Liver (tissue), 9 donors: ENCODE measurements around the gene SENP1. TPM values are rescaled to one million over a fixed set of nuclear protein-coding genes. Genes with fewer than 3 reads are reported as not detected.

ENCODE experiments used
- DNase-seq: peaks from one replicate; pipeline ENCODE4 v3.0.0-alpha.2; 2017; ENCODE audit warnings: low spot score
- H3K27ac ChIP-seq, 2 donors: one replicate each; pipeline ENCODE4 v1.7.0; 2013; ENCODE audit warnings: inconsistent platforms in 2 of 2, low read length in 2 of 2, control low read depth in 1 of 2, low read depth in 1 of 2, mild to moderate bottlenecking in 1 of 2
- H3K27me3 ChIP-seq, 4 donors: one replicate each; pipeline versions ENCODE4 v1.6.1 to v1.7.0; 2013; ENCODE audit warnings: low read length in 3 of 4, inconsistent platforms in 1 of 4, mild to moderate bottlenecking in 1 of 4, moderate library complexity in 1 of 4; ENCODE audit not compliant: control insufficient read depth in 4 of 4, insufficient read depth in 4 of 4
- H3K36me3 ChIP-seq, 4 donors: one replicate each; pipeline versions ENCODE4 v1.6.1 to v1.7.0; 2013; ENCODE audit warnings: low read length in 3 of 4, mild to moderate bottlenecking in 3 of 4, low read depth in 1 of 4, moderate library complexity in 1 of 4; ENCODE audit not compliant: control insufficient read depth in 4 of 4, insufficient read depth in 3 of 4
- H3K4me1 ChIP-seq, 4 donors: one replicate each; pipeline versions ENCODE4 v1.6.1 to v1.7.0; 2013; ENCODE audit warnings: low read length in 3 of 4, mild to moderate bottlenecking in 3 of 4, moderate library complexity in 1 of 4; ENCODE audit not compliant: control insufficient read depth in 4 of 4, insufficient read depth in 4 of 4
- H3K4me3 ChIP-seq, 3 donors: one replicate each; pipeline versions ENCODE4 v1.6.1 to v1.7.0; 2013; ENCODE audit warnings: low read length in 3 of 3, control low read depth in 1 of 3, low read depth in 1 of 3, mild to moderate bottlenecking in 1 of 3
- H3K9ac ChIP-seq, 2 donors: one replicate each; pipeline ENCODE4 v1.7.0; 2013; ENCODE audit warnings: low read length in 2 of 2, mild to moderate bottlenecking in 2 of 2, moderate library complexity in 2 of 2, control low read depth in 1 of 2, low read depth in 1 of 2
- H3K9me3 ChIP-seq, 4 donors: one replicate each; pipeline versions ENCODE4 v1.6.1 to v1.7.0; 2013; ENCODE audit warnings: low read length in 3 of 4; ENCODE audit not compliant: control insufficient read depth in 4 of 4
- EGR1 ChIP-seq, 2 donors: IDR thresholded peaks; 2 replicates each; pipeline ENCODE4 v1.6.1; 2016 to 2018; ENCODE audit warnings: antibody characterized with exemption in 2 of 2, low read depth in 2 of 2
- FOXA1 ChIP-seq: IDR thresholded peaks from 2 replicates; pipeline ENCODE4 v1.6.1; 2016; ENCODE audit warnings: antibody characterized with exemption
- GABPA ChIP-seq, 2 donors: IDR thresholded peaks in 1 of 2; conservative IDR thresholded peaks in 1 of 2; 2 replicates each; pipeline ENCODE4 v1.6.1; 2016; ENCODE audit warnings: antibody characterized with exemption in 2 of 2, mild to moderate bottlenecking in 1 of 2, moderate library complexity in 1 of 2
- HNF4A ChIP-seq, 2 donors: conservative IDR thresholded peaks; 2 replicates each; pipeline ENCODE4 v1.6.1; 2016; ENCODE audit warnings: antibody characterized with exemption in 2 of 2, mild to moderate bottlenecking in 2 of 2
- HNF4G ChIP-seq: IDR thresholded peaks from 2 replicates; pipeline ENCODE4 v1.6.1; 2016; ENCODE audit warnings: antibody characterized with exemption
- JUND ChIP-seq, 2 donors: IDR thresholded peaks; 2 replicates each; pipeline ENCODE4 v1.6.1; 2016; ENCODE audit warnings: antibody characterized with exemption in 2 of 2
- NR2F2 ChIP-seq: IDR thresholded peaks from 2 replicates; pipeline ENCODE4 v1.6.1; 2016; ENCODE audit warnings: antibody characterized with exemption
- RAD21 ChIP-seq, 2 donors: IDR thresholded peaks; 2 replicates each; pipeline ENCODE4 v1.6.1; 2016; ENCODE audit warnings: antibody characterized with exemption in 2 of 2, mild to moderate bottlenecking in 2 of 2
- SP1 ChIP-seq: IDR thresholded peaks from 2 replicates; pipeline ENCODE4 v1.6.1; 2018; ENCODE audit warnings: antibody characterized with exemption, mild to moderate bottlenecking
- TAF1 ChIP-seq: conservative IDR thresholded peaks from 2 replicates; pipeline ENCODE4 v1.6.1; 2016; ENCODE audit warnings: antibody characterized with exemption, mild to moderate bottlenecking
- WGBS: extraction: QIAGEN DNeasy Blood & Tissue Kit; methylation state at CpG from one replicate; pipeline ENCODE4 v1.1.7; 2013; 5-methylcytosine and 5-hydroxymethylcytosine counted together
- polyA plus RNA-seq, 2 donors: library from polyadenylated mRNA; stranded (reverse) in 1 of 2; unstranded in 1 of 2; fragments of 200-250 nt in 1 of 2; fragments of >200 nt in 1 of 2; fragmentation: Nextera tagmentation in 1 of 2; extraction: Ambion mirVana in 1 of 2; gene quantifications; one replicate each; pipeline versions ENCODE4 v1.2.1 to v1.2.3, GENCODE V29; 2013 to 2015
- total RNA-seq, 2 donors: library from RNA; depleted of rRNA; stranded (reverse); fragments of >200 nt; gene quantifications; one replicate each; pipeline ENCODE4 v1.2.3, GENCODE V29; 2014
- TF ChIP-seq, protein P1 (sequence below): IDR thresholded peaks from 2 replicates; pipeline ENCODE4 v1.6.1; 2016; ENCODE audit warnings: antibody characterized with exemption
- TF ChIP-seq, protein P2 (sequence below): IDR thresholded peaks from 2 replicates; pipeline ENCODE4 v1.6.1; 2016; ENCODE audit warnings: antibody characterized with exemption
- donor health status: healthy.
- donor health status: healthy.
- donor health status: healthy.
- donor health status: healthy.
- donor health status: healthy.

The SENP1 gene
- total and polyA plus RNA-seq, 4 donors, result 1.4 to 11.7 (median 4.2) TPM

GRCh38 chr12:48131517-48131916 lies 25.6 kb upstream of the SENP1 start:
- no peak for TF ChIP-seq GABPA (IDR thresholded peaks at IDR 0.05 in 1 of 2, conservative IDR thresholded peaks at IDR 0.05 in 1 of 2)
- TF ChIP-seq HNF4G, result no peak
- TF ChIP-seq, protein P1, sequence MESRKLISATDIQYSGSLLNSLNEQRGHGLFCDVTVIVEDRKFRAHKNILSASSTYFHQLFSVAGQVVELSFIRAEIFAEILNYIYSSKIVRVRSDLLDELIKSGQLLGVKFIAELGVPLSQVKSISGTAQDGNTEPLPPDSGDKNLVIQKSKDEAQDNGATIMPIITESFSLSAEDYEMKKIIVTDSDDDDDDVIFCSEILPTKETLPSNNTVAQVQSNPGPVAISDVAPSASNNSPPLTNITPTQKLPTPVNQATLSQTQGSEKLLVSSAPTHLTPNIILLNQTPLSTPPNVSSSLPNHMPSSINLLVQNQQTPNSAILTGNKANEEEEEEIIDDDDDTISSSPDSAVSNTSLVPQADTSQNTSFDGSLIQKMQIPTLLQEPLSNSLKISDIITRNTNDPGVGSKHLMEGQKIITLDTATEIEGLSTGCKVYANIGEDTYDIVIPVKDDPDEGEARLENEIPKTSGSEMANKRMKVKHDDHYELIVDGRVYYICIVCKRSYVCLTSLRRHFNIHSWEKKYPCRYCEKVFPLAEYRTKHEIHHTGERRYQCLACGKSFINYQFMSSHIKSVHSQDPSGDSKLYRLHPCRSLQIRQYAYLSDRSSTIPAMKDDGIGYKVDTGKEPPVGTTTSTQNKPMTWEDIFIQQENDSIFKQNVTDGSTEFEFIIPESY, result no peak
- no peak for TF ChIP-seq SP1
- TF ChIP-seq HNF4A (conservative IDR thresholded peaks at IDR 0.05), result no peak
- no peak for TF ChIP-seq FOXA1
- no peak for TF ChIP-seq EGR1 (IDR thresholded peaks at IDR 0.05; ENCODE audit: low read depth in 2 of 2)
- TF ChIP-seq, protein P2, sequence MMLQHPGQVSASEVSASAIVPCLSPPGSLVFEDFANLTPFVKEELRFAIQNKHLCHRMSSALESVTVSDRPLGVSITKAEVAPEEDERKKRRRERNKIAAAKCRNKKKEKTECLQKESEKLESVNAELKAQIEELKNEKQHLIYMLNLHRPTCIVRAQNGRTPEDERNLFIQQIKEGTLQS, result no peak
- TF ChIP-seq RAD21 (IDR thresholded peaks at IDR 0.05), result no peak
- Histone ChIP-seq H3K9me3 (no peaks in the 10 kb centered on the region), H3K4me1 (no peaks in the 10 kb centered on the region), H3K4me3 (no peak overlapping the region), H3K27ac (no peak overlapping the region), H3K27me3 (no peaks in the 10 kb centered on the region), H3K36me3 (peaks cover 0 to 22% (median 9%) of the 10 kb centered on the region in 4 donors), H3K9ac (no peak overlapping the region)
- no peak for DNase-seq
- 98% methylated on average over 2 of the region's 2 CpGs for WGBS

DNA sequence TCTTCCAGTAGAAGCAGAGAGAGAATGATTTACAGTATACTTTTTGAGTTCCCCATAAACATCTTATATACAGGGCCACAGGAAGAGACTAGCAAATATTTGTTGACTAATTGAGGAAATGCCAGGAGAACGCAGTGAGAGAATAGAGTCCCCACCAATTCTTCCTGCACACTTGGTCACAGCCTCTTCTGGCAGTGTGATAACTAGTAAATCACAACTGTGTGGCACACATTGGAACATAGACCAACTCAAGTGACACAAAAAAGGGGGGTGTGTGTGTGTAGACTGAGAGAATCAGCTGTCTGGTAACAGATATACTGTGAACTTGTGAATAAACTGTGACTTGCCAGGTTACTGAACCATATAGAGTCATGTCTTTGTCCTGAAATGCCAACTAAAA lies 23.5 kb upstream of the SENP1 start:
- Histone ChIP-seq H3K4me3 (no peak overlapping the region), H3K27ac (no peak overlapping the region), H3K4me1 (no peaks in the 10 kb centered on the region), H3K9me3 (no peaks in the 10 kb centered on the region), H3K27me3 (no peaks in the 10 kb centered on the region), H3K9ac (no peak overlapping the region), H3K36me3 (peaks cover 0 to 15% (median 5%) of the 10 kb centered on the region in 4 donors)
- WGBS, result 87% methylated on average over 1 of the region's 1 CpG
- DNase-seq, result no peak
- TF ChIP-seq GABPA (IDR thresholded peaks at IDR 0.05 in 1 of 2, conservative IDR thresholded peaks at IDR 0.05 in 1 of 2) (no peak), HNF4A (conservative IDR thresholded peaks at IDR 0.05) (no peak)

- Histone ChIP-seq H3K27ac (no peak overlapping the region), H3K4me1 (no peaks in the 10 kb centered on the region), H3K9me3 (no peaks in the 10 kb centered on the region), H3K27me3 (no peaks in the 10 kb centered on the region), H3K9ac (no peak overlapping the region), H3K36me3 (peaks cover 0 to 11% (median 5%) of the 10 kb centered on the region in 4 donors), H3K4me3 (no peak overlapping the region)
- TF ChIP-seq JUND (IDR thresholded peaks at IDR 0.05) (no peak), TAF1 (no peak), NR2F2 (no peak), GABPA (IDR thresholded peaks at IDR 0.05 in 1 of 2, conservative IDR thresholded peaks at IDR 0.05 in 1 of 2) (no peak)
- no peak for DNase-seq
- 97% methylated on average over 1 of the region's 1 CpG for WGBS
These were observed 22.9 kb upstream of the SENP1 start for GRCh38 chr12:48128800-48129199.
